ENCODE results near the gene B3GNT2.

Gene B3GNT2

DNA sequence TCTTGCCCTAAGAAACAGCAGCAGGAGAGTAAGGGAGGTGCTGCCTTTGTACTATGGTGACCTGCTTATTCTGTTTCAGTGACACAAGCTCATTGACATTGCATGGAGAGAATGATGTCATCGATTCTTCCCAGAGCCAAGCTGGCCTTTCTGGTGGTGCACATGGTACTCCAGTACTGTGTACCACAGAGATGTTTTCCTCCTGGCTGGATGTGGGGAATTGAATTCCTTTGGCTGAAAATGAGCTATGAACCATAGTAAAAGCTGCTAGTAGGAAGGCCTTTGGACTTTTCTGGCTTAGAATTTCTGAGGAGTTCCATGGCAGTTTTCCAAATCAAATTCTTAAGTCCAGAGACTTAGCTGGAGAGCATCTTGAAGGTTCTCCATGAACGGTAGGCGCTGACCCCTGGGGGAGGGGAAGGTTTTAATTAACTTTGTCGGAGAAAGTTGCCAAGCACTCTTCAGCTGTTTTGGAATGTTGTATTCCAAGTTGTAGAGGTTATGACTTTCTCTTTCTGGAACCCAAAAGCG is 17.1 kb upstream of the B3GNT2 start (continued):
- TF ChIP-seq ARNTL (CRISPR knock-in tag; IDR thresholded peaks at IDR 0.05; ENCODE audit: borderline replicate concordance, low read depth) = no peak

DNA sequence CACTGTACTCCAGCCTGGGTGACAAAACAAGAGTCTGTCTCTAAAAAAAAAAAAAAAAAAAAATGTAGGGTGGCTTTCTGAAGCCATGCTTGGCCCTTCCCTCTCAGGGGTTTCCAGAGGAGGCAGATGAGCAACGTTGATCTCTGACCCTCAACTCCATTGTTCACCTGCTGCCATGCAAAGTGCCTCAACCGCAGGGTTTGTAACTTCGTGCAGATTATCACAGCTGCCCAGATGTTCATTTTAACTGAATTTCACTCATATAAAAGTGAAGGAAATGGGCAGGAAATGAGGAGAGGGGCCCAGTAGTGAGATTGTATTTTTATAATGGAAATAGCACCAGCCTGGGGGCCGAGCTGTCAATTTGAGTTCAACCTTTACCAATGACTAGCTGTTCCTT is 14.9 kb upstream of the B3GNT2 start:
- no peak for TF ChIP-seq ESRRG (CRISPR knock-in tag; IDR thresholded peaks at IDR 0.05)
- no peak for TF ChIP-seq OSR1 (CRISPR knock-in tag; IDR thresholded peaks at IDR 0.05)
- TF ChIP-seq, protein P1, sequence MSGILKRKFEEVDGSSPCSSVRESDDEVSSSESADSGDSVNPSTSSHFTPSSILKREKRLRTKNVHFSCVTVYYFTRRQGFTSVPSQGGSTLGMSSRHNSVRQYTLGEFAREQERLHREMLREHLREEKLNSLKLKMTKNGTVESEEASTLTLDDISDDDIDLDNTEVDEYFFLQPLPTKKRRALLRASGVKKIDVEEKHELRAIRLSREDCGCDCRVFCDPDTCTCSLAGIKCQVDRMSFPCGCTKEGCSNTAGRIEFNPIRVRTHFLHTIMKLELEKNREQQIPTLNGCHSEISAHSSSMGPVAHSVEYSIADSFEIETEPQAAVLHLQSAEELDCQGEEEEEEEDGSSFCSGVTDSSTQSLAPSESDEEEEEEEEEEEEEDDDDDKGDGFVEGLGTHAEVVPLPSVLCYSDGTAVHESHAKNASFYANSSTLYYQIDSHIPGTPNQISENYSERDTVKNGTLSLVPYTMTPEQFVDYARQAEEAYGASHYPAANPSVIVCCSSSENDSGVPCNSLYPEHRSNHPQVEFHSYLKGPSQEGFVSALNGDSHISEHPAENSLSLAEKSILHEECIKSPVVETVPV (CRISPR knock-in tag; IDR thresholded peaks at IDR 0.05) = no peak
- TF ChIP-seq ARNTL (CRISPR knock-in tag; IDR thresholded peaks at IDR 0.05; ENCODE audit: borderline replicate concordance, low read depth) = no peak
- no peak for TF ChIP-seq ZNF8 (CRISPR knock-in tag; IDR thresholded peaks at IDR 0.05)
- TF ChIP-seq TOX (CRISPR knock-in tag; IDR thresholded peaks at IDR 0.05; ENCODE audit: borderline replicate concordance) = no peak
- no peak for TF ChIP-seq ZFP30 (CRISPR knock-in tag; IDR thresholded peaks at IDR 0.05)
- no peak for TF ChIP-seq RARB (CRISPR knock-in tag; IDR thresholded peaks at IDR 0.05)
- no peak for TF ChIP-seq BACH2 (CRISPR knock-in tag; IDR thresholded peaks at IDR 0.05; ENCODE audit: borderline replicate concordance)
- TF ChIP-seq TCF4 (CRISPR knock-in tag; IDR thresholded peaks at IDR 0.05; ENCODE audit: borderline replicate concordance) = no peak
- TF ChIP-seq ZNF70 (CRISPR knock-in tag; IDR thresholded peaks at IDR 0.05) = no peak
- no peak for TF ChIP-seq PPARA (CRISPR knock-in tag; IDR thresholded peaks at IDR 0.05; ENCODE audit: borderline replicate concordance)
- TF ChIP-seq, protein P2, sequence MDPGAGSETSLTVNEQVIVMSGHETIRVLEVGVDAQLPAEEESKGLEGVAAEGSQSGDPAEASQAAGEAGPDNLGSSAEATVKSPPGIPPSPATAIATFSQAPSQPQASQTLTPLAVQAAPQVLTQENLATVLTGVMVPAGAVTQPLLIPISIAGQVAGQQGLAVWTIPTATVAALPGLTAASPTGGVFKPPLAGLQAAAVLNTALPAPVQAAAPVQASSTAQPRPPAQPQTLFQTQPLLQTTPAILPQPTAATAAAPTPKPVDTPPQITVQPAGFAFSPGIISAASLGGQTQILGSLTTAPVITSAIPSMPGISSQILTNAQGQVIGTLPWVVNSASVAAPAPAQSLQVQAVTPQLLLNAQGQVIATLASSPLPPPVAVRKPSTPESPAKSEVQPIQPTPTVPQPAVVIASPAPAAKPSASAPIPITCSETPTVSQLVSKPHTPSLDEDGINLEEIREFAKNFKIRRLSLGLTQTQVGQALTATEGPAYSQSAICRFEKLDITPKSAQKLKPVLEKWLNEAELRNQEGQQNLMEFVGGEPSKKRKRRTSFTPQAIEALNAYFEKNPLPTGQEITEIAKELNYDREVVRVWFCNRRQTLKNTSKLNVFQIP (CRISPR knock-in tag; IDR thresholded peaks at IDR 0.05; ENCODE audit: borderline replicate concordance, low read depth) = no peak
- TF ChIP-seq ISL1 (CRISPR knock-in tag; IDR thresholded peaks at IDR 0.05) = no peak
- TF ChIP-seq GLIS3 (CRISPR knock-in tag; IDR thresholded peaks at IDR 0.05) = no peak
- no peak for TF ChIP-seq CSDC2 (CRISPR knock-in tag; IDR thresholded peaks at IDR 0.05)
- TF ChIP-seq ZFP3 (CRISPR knock-in tag; IDR thresholded peaks at IDR 0.05) = no peak
- TF ChIP-seq, protein P3, sequence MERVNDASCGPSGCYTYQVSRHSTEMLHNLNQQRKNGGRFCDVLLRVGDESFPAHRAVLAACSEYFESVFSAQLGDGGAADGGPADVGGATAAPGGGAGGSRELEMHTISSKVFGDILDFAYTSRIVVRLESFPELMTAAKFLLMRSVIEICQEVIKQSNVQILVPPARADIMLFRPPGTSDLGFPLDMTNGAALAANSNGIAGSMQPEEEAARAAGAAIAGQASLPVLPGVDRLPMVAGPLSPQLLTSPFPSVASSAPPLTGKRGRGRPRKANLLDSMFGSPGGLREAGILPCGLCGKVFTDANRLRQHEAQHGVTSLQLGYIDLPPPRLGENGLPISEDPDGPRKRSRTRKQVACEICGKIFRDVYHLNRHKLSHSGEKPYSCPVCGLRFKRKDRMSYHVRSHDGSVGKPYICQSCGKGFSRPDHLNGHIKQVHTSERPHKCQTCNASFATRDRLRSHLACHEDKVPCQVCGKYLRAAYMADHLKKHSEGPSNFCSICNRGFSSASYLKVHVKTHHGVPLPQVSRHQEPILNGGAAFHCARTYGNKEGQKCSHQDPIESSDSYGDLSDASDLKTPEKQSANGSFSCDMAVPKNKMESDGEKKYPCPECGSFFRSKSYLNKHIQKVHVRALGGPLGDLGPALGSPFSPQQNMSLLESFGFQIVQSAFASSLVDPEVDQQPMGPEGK (CRISPR knock-in tag; IDR thresholded peaks at IDR 0.05; ENCODE audit: borderline replicate concordance) = no peak
- no peak for TF ChIP-seq ZNF565 (CRISPR knock-in tag; conservative IDR thresholded peaks at IDR 0.05; ENCODE audit: low read depth)
- ATAC-seq = no peak

DNA sequence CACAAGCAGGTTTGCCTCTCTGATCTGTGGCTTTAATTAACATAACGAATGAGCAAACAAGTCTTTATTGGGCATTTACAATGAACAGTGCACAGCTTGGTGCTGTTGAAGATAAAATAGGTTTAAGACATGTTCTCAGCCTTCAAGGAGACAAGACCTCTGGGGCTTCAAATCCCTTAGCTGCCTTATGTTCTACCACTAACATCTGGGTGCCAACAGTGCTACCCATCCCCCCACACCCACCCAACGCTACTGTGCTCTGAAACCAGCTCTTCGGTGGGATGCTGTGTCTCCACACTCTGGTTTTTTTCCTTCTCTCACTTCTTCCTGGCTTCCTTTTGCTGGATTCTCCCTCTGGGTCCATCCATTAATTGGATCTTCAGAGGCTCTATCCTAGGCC is 14.1 kb upstream of the B3GNT2 start:
- ATAC-seq = no peak
- TF ChIP-seq, protein P1 (CRISPR knock-in tag; IDR thresholded peaks at IDR 0.05) = no peak
- TF ChIP-seq SNAI2 (CRISPR knock-in tag; IDR thresholded peaks at IDR 0.05) (no peak), ESRRG (CRISPR knock-in tag; IDR thresholded peaks at IDR 0.05) (no peak), PPARA (CRISPR knock-in tag; IDR thresholded peaks at IDR 0.05; ENCODE audit: borderline replicate concordance) (no peak), ZFP3 (CRISPR knock-in tag; IDR thresholded peaks at IDR 0.05) (no peak), GLIS3 (CRISPR knock-in tag; IDR thresholded peaks at IDR 0.05) (no peak), ZC3H10 (CRISPR knock-in tag; IDR thresholded peaks at IDR 0.05) (no peak), TCF4 (CRISPR knock-in tag; IDR thresholded peaks at IDR 0.05; ENCODE audit: borderline replicate concordance) (no peak), CSDC2 (CRISPR knock-in tag; IDR thresholded peaks at IDR 0.05) (no peak), ZNF70 (CRISPR knock-in tag; IDR thresholded peaks at IDR 0.05) (no peak), BACH2 (CRISPR knock-in tag; IDR thresholded peaks at IDR 0.05; ENCODE audit: borderline replicate concordance) (no peak), ZFP30 (CRISPR knock-in tag; IDR thresholded peaks at IDR 0.05) (no peak), RARB (CRISPR knock-in tag; IDR thresholded peaks at IDR 0.05) (no peak), ZNF8 (CRISPR knock-in tag; IDR thresholded peaks at IDR 0.05) (no peak), TOX (CRISPR knock-in tag; IDR thresholded peaks at IDR 0.05; ENCODE audit: borderline replicate concordance) (no peak)
- TF ChIP-seq, protein P3 (CRISPR knock-in tag; IDR thresholded peaks at IDR 0.05; ENCODE audit: borderline replicate concordance) = no peak
- TF ChIP-seq, protein P2 (CRISPR knock-in tag; IDR thresholded peaks at IDR 0.05; ENCODE audit: borderline replicate concordance, low read depth) = no peak
- TF ChIP-seq, protein P4, sequence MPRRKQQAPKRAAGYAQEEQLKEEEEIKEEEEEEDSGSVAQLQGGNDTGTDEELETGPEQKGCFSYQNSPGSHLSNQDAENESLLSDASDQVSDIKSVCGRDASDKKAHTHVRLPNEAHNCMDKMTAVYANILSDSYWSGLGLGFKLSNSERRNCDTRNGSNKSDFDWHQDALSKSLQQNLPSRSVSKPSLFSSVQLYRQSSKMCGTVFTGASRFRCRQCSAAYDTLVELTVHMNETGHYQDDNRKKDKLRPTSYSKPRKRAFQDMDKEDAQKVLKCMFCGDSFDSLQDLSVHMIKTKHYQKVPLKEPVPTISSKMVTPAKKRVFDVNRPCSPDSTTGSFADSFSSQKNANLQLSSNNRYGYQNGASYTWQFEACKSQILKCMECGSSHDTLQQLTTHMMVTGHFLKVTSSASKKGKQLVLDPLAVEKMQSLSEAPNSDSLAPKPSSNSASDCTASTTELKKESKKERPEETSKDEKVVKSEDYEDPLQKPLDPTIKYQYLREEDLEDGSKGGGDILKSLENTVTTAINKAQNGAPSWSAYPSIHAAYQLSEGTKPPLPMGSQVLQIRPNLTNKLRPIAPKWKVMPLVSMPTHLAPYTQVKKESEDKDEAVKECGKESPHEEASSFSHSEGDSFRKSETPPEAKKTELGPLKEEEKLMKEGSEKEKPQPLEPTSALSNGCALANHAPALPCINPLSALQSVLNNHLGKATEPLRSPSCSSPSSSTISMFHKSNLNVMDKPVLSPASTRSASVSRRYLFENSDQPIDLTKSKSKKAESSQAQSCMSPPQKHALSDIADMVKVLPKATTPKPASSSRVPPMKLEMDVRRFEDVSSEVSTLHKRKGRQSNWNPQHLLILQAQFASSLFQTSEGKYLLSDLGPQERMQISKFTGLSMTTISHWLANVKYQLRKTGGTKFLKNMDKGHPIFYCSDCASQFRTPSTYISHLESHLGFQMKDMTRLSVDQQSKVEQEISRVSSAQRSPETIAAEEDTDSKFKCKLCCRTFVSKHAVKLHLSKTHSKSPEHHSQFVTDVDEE (CRISPR knock-in tag; IDR thresholded peaks at IDR 0.05) = no peak

All from SK-N-SH treated with all-trans-retinoic acid at 6 μM for 48 hours (cell line).